Panc1 (cell line): ENCODE measurements around the gene TMEM61. TPM values are rescaled to one million over a fixed set of nuclear protein-coding genes. Genes with fewer than 3 reads are reported as not detected.
A peak's percentile ranks its signal among the peaks of the same experiment; 100 is the strongest.

Experiments
- ATAC-seq: fragments of 200-7000 bp; cut with Tn5 transposase; 2 replicates; pipeline ENCODE4 v1.9.1; 2020; ENCODE audit warnings: mild to moderate bottlenecking, moderate library complexity
- BruUV-seq: library from RNA; stranded (reverse); fragments of 400-500 nt; replicated peaks from 2 replicates; lab custom pipeline; 2021; lab: Mats Ljungman, UMichigan
- CTCF ChIA-PET: fragments of 300-600 bp; sonication (Branson Sonifier 250); formaldehyde crosslinking; loops from one replicate; lab custom pipeline; 2022; ENCODE audit warnings: antibody characterized with exemption; lab: Charles Lee
- POLR2A ChIA-PET: fragments of 300-600 bp; sonication (Branson Sonifier 250); formaldehyde crosslinking; loops from one replicate; lab custom pipeline; 2022; ENCODE audit warnings: antibody characterized with exemption; lab: Charles Lee
- DNase-seq: peaks from one replicate; pipeline ENCODE4 v3.0.0-alpha.2; 2010; ENCODE audit warnings: low read depth, low spot score
- H3K27ac ChIP-seq: 2 replicates; pipeline ENCODE4 v1.5.1; 2011; ENCODE audit warnings: mild to moderate bottlenecking, low read length, inconsistent platforms
- H3K27me3 ChIP-seq: fragments of 200-500 bp; sonication (Bioruptor generic); 2 replicates; pipeline ENCODE4 v1.6.0; 2014; ENCODE audit warnings: low read length, inconsistent platforms; ENCODE audit not compliant: control insufficient read depth, insufficient read depth
- H3K36me3 ChIP-seq: fragments of 200-500 bp; sonication (Bioruptor generic); 2 replicates; pipeline ENCODE4 v1.5.1; 2014; ENCODE audit warnings: inconsistent platforms, mild to moderate bottlenecking, low read length, moderate library complexity; ENCODE audit not compliant: control insufficient read depth, insufficient read depth
- H3K4me1 ChIP-seq: 2 replicates; pipeline ENCODE4 v1.5.1; 2011; ENCODE audit warnings: inconsistent platforms, mild to moderate bottlenecking, low read length, moderate library complexity; ENCODE audit not compliant: control insufficient read depth, insufficient read depth
- H3K4me3 ChIP-seq, 2 experiments: 2 replicates each; pipeline ENCODE4 v1.5.1; 2011 to 2012; ENCODE audit warnings: low read depth in 2 of 2, low read length in 2 of 2, mild to moderate bottlenecking in 2 of 2, inconsistent platforms in 1 of 2, moderate library complexity in 1 of 2
- H3K9me3 ChIP-seq: fragments of 200-500 bp; sonication (Bioruptor generic); 2 replicates; pipeline ENCODE4 v1.5.1; 2014; ENCODE audit warnings: low read depth, mild to moderate bottlenecking, inconsistent platforms, low read length, moderate library complexity; ENCODE audit not compliant: control insufficient read depth, insufficient read depth
- CTCF ChIP-seq: fragments of 450-650 bp; IDR thresholded peaks from 2 replicates; pipeline ENCODE4 v1.5.1; 2017; ENCODE audit warnings: mild to moderate bottlenecking
- POLR2AphosphoS5 ChIP-seq: IDR thresholded peaks from 2 replicates; pipeline ENCODE4 v1.6.1; 2012; ENCODE audit warnings: mild to moderate bottlenecking, low read depth, low read length, moderate library complexity
- SIN3A ChIP-seq: IDR thresholded peaks from 2 replicates; pipeline ENCODE4 v1.6.1; 2012; ENCODE audit warnings: low read depth, mild to moderate bottlenecking, low read length, moderate library complexity, borderline replicate concordance; ENCODE audit not compliant: insufficient read depth
- TCF7L2 ChIP-seq: IDR thresholded peaks from 2 replicates; pipeline ENCODE4 v1.6.1; 2011; ENCODE audit warnings: mild to moderate bottlenecking, low read depth, low read length, inconsistent platforms
- in situ Hi-C: cut with HindIII; loops from 2 replicates; pipeline ENCODE4 v1.10.0; 2016; ENCODE audit warnings: low sequenced_read_pairs, low pct_unique_long_range_greater_than_20kb
- intact Hi-C: fragments of 100-400 bp; cut with micrococcal nuclease; formaldehyde crosslinking; loops from one replicate; pipeline ENCODE4 v1.10.0; 2022; ENCODE audit not compliant: unreplicated experiment
- total RNA-seq: library from RNA; stranded (reverse); gene quantifications from one replicate; pipeline ENCODE4 v1.2.1, GENCODE V29; 2021; ENCODE audit not compliant: unreplicated experiment
- TF ChIP-seq, protein P1 (sequence below), 2 experiments: IDR thresholded peaks; 2 replicates each; pipeline ENCODE4 v1.6.1; 2011 to 2012; ENCODE audit warnings: low read depth in 2 of 2, control low read depth in 1 of 2, low read length in 1 of 2, mild to moderate bottlenecking in 1 of 2, moderate library complexity in 1 of 2; ENCODE audit not compliant: insufficient read depth in 1 of 2

TMEM61 gene
- total RNA-seq, 1 experiment from 2014 or later = not detected

GRCh38 chr1:55001311-55001710 is 20.9 kb downstream of the TMEM61 start:
- H3K4me3 ChIP-seq = no peak overlapping the region
- no peaks in the 10 kb centered on the region for H3K4me1 ChIP-seq
- ChIA-PET CTCF (no interaction called here), POLR2A (no interaction called here)
- H3K36me3 ChIP-seq = no peaks in the 10 kb centered on the region
- BruUV-seq = no TSS peak
- TF ChIP-seq TCF7L2 (no peak), CTCF (no peak), SIN3A (no peak), POLR2AphosphoS5 (no peak)
- TF ChIP-seq, protein P1, sequence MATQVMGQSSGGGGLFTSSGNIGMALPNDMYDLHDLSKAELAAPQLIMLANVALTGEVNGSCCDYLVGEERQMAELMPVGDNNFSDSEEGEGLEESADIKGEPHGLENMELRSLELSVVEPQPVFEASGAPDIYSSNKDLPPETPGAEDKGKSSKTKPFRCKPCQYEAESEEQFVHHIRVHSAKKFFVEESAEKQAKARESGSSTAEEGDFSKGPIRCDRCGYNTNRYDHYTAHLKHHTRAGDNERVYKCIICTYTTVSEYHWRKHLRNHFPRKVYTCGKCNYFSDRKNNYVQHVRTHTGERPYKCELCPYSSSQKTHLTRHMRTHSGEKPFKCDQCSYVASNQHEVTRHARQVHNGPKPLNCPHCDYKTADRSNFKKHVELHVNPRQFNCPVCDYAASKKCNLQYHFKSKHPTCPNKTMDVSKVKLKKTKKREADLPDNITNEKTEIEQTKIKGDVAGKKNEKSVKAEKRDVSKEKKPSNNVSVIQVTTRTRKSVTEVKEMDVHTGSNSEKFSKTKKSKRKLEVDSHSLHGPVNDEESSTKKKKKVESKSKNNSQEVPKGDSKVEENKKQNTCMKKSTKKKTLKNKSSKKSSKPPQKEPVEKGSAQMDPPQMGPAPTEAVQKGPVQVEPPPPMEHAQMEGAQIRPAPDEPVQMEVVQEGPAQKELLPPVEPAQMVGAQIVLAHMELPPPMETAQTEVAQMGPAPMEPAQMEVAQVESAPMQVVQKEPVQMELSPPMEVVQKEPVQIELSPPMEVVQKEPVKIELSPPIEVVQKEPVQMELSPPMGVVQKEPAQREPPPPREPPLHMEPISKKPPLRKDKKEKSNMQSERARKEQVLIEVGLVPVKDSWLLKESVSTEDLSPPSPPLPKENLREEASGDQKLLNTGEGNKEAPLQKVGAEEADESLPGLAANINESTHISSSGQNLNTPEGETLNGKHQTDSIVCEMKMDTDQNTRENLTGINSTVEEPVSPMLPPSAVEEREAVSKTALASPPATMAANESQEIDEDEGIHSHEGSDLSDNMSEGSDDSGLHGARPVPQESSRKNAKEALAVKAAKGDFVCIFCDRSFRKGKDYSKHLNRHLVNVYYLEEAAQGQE (IDR thresholded peaks at IDR 0.05; ENCODE audit: insufficient read depth in 1 of 2, low read depth in 2 of 2, low read length in 1 of 2) = no peak
- H3K9me3 ChIP-seq = no peaks in the 10 kb centered on the region
- DNase-seq (no peak), ATAC-seq (no peak)
- intact Hi-C loops = no loop called here
- no peaks in the 10 kb centered on the region for H3K27me3 ChIP-seq
- in situ Hi-C loops = no loop called here
- no peak overlapping the region for H3K27ac ChIP-seq

DNA sequence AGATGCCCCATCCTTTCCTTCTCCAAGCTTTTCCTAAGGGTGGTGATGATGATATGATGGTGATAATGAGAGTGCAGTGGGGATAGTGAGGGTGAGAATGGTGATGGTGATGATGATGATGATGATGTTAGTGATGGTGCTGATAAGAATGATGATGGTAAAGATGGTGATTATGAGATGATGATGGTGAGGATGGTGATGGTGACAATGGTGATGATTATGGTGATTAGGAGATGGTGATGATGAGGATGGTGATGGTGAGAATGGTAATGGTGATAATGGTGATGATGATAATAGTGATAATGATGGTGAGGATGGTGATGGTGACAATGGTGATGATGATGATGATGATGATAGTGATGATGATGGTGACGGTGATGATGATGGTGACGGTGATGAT is 22.3 kb downstream of the TMEM61 start:
- H3K9me3 ChIP-seq = no peaks in the 10 kb centered on the region
- H3K4me3 ChIP-seq = no peak overlapping the region
- no TSS peak for BruUV-seq
- ChIA-PET POLR2A (interaction anchor here (0.7 kb wide), 1 partner anchor 12 kb away, joined by 3 read pairs; no protein-coding TSS in a partner anchor), CTCF (interaction anchor here (1.0 kb wide), 1 partner anchor 53 kb away, joined by 3 read pairs; no protein-coding TSS in a partner anchor)
- no peak for TF ChIP-seq TCF7L2
- no peaks in the 10 kb centered on the region for H3K36me3 ChIP-seq
- H3K27ac ChIP-seq = no peak overlapping the region
- in situ Hi-C loops = no loop called here
- DNase-seq (no peak), ATAC-seq (no peak)
- H3K27me3 ChIP-seq = no peaks in the 10 kb centered on the region
- no peaks in the 10 kb centered on the region for H3K4me1 ChIP-seq
- intact Hi-C loops = no loop called here

DNA sequence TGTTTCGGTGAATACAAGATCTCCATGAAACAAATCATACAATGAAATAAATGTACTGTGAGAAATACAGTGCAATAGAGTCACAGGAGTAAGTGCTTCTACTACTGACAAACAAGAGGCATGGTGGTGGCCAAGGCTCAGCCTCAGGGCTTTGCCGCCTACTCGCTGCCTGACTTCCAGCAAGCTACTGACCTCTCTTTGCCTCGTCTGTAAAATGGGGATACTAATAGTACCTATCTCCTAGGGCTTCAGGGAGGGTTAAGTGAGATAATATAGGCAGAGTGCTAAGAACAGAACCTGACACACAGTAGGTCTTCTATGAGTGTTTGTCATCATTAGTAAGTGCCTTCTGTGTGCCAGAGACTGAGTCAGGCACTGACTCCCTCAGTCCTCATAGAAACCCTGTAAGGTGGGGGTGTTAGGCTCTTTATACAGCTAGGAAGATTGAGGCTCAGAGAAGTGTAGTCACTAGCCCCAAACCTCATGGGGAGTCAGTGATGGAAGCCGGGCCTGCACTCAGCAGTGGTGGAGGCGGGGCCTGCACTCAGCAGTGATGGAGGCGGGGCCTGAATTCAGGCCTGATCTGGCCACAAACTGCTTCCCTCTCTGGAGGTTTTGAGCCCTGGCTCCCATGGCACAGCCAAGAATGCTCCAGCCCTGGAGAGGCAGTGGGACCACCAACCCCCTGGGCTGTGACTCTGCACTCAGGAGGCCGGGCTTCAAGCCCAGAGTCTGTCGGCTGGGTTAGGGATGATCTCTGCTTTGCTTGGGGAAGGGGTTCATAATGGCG is 25.1 kb downstream of the TMEM61 start:
- no peaks in the 10 kb centered on the region for H3K9me3 ChIP-seq
- H3K27ac ChIP-seq = no peak overlapping the region
- ATAC-seq = peak; percentile 56; the same call in 1 of the 2 replicates
- CTCF ChIA-PET = no interaction called here
- in situ Hi-C loops (no loop called here), intact Hi-C loops (no loop called here)
- POLR2A ChIA-PET = no interaction called here
- no peaks in the 10 kb centered on the region for H3K36me3 ChIP-seq
- no peaks in the 10 kb centered on the region for H3K27me3 ChIP-seq
- BruUV-seq = no TSS peak
- TF ChIP-seq, protein P1 (IDR thresholded peaks at IDR 0.05; ENCODE audit: insufficient read depth in 1 of 2, low read depth in 2 of 2, low read length in 1 of 2) = no peak
- no peak for TF ChIP-seq CTCF
- no peak for TF ChIP-seq POLR2AphosphoS5
- no peak for TF ChIP-seq SIN3A
- no peak for TF ChIP-seq TCF7L2
- DNase-seq = no peak
- H3K4me1 ChIP-seq = no peaks in the 10 kb centered on the region
- H3K4me3 ChIP-seq = no peak overlapping the region
